Ecto neural progenitor cell (in vitro differentiated cells): Measurements from ENCODE around the gene LGALS4.
"Not testable (repeated sequence)": the region's sequence is repeated elsewhere in the genome, so short reads cannot be mapped to it uniquely, and the experiment has no call there.

Experiments used
- DNase-seq: peaks from one replicate; pipeline ENCODE4 v3.0.0-alpha.2; 2018; ENCODE audit warnings: low spot score

LGALS4 gene

DNA sequence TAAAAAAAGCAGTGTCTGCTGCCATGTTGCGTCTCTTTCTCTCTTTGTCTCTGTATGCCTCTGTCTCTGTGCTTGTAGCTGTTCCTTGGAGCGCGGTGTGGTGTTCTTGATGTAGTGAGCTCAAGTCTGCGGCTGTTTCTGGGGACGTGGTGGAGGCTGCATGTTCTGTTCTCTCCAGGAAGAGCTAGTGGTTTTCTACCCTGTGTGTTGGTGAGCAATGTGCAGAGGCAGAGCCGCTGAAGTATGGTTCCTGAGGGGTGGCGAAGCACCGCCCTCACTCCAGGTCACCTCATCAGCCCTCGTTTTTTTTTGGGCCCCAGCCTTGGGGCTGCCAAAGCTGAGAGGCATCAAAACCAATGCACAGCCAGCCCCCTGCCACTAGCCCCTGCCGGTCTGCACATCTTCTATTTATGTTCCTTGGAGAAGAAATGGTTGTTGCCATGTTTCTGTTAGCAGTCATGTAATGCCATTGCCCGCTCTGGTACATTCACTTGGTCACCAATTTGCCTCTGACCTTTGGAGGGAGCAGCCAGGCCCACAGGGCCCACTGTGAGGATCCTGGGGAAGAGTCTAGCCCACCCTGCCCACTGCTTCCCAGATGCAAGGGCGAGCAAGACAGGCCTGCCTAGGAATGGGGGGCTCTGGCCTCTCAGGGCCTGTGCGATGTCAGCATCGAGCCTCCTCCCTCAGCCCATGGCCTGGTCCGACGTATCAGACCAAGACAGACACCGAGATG lies 29.9 kb upstream of the LGALS4 start:
- DNase-seq: no peak

DNA sequence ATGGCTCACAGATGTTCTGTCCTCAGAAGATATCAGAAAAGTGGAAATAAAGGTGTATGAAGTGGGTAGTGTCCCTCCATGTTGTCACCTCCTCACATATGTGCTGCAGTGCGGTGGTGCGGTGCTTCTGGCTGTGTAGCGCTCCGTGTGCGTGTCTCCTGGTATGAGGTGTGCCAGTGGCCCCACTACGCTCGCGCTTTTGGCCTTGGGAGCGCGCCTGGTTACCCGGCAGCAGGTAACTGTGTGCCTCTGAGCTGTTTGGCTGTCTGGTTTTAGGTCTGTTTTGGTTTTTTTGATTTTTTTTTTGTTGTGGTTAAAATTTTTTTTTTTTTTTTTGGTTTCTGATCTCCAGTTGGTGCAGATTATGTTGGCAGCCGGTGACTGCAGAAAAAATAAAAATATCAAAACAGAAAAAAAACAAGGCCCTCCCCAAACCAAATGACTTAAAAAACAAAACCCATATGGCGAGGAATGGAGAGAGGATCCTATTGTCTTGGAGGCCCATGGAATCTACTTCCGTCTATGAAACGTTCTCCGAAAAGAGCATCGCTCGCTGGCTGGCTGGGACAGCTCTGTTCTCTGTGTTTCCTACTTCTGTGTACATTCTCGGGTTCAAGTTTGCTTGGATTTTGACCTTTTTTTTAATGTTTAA lies 29.2 kb upstream of the LGALS4 start:
- no peak for DNase-seq

DNA sequence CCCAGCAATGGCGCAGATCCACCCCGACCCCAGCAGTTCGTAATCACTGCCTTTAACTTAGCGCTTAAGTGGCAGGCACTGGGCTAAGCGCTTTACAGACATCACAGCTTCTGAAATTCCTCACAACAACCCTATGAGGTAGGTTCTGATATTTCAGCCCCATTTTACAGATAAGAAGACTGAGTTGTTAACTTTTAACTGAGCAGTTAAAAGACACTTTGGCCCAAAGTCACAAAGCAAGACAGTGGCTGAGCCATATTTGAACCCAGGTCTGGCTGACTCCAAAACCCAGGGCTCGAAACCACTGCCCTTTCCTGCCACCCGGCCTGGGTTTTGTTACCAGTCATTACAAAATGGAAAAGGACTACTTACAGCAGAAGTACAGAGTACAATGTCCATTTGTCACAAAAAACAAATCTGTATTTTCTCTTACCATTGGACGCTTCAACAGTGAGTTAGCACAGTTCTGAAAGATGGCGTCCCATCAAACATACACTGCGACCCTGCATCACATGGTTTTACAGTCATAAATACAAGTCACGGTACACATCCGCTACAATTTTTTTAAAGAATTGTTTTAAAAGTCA lies 28.5 kb upstream of the LGALS4 start:
- no peak for DNase-seq

DNA sequence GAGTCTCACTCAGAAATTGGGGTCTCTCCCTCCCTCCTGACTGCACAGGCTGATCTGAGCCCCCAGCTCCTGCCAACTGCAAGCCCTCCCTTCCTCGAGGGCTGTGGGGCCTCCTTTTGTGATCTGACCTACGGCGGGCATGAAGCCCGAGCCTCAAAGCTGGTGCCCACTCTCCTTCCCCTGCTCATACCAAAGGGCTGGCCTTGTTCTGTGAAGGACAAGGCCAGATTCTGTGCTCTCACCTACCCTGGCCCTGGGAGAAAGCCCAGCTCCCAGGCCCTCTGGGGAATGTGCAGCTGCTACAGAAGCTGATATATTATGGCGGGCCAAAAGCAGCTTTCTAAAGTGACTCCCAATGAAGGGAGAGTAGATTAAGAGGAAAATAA lies 27.8 kb upstream of the LGALS4 start:
- DNase-seq: no peak

DNA sequence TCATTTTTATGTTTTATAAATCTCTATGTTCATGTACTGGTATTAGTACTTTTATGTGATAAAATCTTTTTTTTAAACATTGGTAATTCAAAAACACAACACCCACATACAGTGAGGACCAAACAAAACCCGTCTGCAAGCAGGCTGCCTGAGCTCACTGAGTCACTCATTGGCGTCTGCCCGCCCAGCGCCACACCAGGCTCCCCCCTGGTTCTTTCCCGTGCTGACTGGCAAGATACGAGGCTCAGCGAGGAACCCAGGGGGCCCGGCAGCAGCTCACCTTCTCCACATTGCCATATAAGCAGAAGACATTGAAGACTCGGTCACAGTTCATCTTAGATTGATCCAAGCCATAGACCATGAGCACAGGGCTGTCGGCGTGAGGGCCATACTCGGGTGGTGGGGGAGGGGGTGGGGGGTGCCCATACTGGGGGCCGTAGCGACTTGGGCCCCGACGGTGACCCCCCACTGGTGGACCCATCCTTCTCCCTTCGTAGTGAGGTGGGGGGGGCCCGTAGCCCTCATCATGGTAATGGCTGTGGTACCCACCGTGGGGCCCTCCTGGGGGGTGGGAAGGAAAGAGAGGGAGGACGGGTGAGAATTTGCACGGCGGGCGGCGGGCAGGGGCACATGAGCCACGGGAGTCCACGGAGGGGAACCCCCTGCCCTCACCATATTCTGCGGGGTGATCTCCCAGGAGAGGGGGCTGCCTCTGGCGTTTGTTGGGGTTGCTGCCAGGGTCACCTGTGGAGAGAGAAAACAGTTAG lies 27.3 kb upstream of the LGALS4 start:
- no peak for DNase-seq

DNA sequence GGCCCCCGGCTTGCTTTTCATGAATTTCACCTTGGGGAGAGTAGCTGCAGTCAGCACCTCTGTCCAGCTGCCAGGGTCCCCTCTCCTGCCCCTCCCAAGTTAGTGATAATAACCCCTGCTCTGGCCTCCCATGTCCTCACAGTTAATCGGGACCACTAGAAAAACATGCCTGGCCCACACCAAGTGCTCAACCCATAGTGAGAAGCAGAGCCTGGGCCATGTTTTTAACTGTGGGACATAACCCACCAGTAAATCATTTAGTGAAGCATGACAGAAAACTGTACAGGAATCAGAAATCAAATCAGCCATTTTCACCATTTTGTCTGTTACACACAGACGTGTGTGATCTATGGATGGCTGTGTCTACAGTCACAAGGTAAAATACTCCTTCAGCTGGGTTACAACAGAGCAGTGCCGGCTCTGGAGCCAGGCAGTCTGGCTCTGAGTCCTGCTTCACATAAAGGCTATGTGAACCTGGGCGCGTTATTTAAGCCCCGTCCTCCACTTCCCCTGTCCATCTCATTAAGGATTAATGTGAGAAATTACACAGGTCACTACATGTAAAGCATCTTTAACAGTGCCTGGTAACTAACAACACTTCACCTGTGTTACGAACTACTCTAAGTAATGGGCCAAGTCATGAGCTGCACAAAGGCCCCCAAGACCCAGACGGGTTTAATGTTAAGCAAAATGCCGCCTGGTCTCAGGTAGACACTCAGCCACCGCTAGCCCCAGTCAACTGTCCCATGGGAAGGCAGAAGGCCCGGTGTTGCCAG lies 26.4 kb upstream of the LGALS4 start:
- no peak for DNase-seq

DNA sequence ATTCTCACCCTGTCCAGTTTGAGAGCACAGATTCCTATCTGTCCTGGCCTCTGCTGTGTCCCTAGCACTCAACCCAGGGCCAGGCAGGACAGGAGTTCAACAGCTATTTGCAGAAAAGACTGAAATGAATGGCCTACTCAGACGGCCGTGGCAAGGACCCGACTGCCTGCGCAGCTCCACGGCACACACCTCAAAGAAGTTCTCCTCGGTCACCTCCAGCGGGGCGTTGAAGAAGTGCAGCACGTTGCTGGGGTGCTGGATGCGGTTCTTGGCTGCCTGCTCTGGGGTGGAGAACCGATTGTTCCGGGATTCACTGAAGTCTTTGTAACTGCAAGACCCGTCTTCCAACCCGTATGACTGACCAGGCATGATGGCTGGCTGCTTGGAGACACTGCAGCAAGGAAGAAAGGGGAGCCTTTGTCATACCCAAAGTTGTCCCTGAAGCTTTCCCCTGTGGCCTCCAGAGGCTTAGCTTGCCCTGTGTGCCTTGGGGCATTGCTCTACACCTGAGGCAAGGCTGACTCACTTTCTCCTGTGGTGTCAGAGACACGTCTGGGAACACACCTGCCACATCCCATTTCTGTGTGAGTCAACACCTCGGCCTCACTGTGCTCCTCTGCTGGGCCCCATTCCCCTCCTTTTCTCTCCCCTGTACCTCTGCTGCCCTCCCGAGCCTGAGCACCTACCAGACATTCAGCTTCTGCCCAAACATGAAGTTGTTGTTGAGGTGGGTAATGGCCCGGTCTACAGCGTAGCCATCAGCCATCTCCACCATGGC lies 25.7 kb upstream of the LGALS4 start:
- DNase-seq: no peak

DNA sequence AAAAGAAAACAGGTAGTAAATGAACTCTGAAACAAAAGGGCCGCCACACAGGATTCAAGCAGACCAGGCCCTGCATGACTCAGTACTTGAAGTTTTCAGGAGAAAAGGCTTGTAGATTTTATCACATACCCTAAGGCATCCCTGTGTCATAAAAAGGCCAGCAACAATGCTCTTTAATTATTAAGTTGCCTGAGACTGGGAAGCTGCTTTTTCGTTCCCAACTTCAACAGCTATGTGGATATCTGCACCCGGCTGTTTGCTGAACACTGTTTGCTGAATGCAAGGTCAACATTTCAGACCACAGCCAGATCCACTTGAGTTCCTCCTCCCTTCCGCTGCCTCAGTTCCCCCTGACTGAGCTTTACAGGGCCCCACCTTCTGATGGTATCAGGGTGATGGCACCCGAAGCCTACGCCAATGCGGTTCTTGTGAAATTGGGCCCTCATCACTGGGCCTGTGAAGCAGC lies 24.9 kb upstream of the LGALS4 start:
- no peak for DNase-seq

DNA sequence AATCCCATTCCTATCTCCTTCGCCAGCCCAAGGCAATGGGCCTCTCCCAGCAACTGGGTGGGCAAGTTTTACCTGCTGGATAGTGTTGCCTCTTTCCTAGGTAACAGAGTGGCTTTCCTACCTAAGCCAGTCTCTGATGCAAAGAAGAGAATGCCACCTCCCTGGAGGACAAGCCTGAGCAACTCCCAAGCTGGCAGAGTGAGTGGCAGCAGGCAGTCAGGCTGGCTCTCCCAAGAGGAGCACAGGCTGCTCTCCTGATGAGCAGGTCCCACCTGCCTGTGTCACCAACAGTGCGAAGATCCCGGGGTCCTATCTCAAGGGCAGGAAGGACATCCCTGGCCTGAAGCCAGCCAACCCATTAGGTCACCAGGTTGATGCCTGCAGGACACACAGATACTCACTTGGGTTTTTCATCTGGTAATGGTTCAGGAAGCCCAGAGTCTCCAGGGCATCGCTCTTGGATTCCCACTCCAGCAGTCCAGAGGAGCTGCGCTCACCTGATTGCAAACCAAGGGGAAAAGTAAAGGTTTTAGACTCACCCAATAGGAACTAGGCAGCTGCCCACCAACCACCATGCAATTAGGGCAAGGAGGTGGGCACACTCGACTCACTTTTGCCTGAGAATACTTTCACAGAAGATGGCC lies 24.4 kb upstream of the LGALS4 start:
- no peak for DNase-seq

DNA sequence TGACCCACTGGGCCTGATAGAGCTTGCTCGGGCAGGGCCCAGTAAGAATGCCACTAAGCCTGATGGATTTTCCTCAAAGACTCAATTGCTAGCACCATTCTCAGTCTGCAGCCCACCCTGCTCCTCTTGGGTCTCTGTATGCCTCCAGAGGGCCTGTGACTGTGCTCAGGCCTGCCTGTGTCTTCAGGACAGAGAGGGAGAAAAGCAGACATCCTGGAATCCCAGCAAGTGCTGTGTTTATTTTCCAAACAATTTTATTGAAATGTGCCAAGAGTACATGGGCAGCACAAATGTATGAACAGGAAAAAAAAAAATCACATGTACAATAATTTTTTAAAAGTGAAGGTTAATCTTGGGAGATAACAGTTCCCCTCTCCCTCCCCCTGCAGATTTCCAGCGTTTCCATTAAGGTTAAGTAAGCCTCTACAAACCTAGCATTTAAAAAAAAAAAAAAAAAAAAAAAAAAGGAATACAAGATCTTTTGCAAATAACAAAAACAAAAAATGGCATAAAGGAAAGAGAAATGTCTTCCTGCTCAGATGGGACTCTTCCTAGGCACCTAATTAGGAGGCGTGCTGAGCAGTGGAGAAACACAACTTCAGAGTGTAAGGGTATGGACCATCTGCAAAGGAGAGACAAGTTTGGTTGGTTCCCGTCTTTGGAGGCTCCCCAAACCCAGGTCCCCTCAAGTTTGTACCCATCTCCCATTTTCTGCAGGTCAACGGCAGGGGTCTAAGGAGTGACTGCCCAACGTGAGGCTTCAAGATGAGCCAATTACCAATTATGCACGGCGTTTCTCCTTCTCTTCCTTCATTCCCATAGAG lies 23.6 kb upstream of the LGALS4 start:
- DNase-seq: no peak

DNA sequence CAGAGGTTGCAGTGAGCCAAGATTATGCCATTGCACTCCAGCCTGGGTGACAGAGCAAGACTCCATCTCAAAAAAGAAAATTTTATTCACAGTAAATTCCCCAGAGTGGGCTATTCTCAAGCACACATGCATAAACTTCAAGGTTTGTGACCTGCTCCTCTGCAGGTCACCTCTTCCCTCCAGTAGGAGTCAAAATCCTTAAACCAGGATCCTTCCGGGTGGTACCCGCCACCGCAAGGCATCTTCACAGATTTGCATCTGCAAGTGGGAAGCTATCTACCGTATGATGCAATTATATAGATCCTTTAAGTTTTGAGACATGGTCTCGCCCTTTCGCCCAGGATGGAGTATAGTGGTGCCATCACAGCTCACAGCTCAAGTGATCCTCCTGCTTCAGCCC lies 21.8 kb upstream of the LGALS4 start:
- DNase-seq: no peak

DNA sequence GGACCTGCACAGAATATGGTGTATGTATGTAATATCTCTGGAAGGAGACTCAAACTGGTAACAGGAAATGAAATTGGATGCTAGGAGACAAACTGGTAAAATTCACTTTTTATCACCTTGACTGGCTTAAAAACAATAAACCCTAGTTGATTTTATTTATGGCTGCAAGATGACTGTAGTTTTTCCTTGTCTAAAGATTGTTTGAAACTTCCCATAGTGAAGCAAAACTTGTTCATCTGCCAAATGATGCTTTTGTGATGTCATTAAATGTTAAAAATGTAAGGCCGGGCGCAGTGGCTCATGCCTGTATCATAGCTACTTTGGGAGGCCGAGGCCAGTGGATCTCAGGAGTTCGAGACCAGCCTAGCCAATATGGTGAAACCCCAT lies 21.4 kb upstream of the LGALS4 start:
- DNase-seq: no peak

DNA sequence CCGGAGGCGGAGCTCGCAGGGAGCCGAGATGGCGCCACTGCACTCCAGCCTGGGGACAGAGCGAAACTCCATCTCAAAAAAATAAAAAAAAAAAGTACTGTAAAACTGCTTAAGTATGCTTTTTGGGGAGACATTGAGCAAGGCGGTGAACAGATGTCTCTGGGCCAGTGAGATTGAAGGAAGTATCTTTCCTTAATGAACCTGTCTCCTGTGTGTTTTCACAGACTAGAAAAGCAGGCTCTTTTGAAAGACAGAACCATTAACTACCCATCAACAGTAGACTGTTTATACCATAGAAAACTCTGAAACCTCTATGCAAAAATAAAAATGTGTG lies 20.3 kb upstream of the LGALS4 start:
- no peak for DNase-seq

DNA sequence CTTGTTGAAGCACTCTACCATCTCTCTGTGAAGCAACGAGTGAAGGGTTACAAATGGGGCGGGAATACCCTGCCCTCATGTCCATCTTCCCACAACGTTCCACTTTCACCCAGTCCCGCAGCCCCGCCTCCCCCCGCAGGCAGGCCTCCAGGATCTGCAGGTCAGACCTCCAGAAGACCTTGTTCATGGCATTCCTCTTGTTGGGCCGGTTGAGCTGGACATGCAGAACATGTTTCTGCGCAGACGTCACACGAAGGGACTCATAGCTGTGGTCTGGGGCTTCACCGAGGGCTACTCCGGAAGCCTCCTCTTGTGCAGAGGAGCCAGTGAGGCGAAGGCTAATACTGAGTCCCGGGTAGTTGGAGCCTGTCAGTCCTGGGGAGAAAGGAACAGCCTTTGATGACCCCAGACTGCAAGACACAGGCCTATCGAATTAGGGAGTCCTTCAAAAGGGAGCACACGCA lies 18.4 kb upstream of the LGALS4 start:
- peak; percentile 73 for DNase-seq

DNA sequence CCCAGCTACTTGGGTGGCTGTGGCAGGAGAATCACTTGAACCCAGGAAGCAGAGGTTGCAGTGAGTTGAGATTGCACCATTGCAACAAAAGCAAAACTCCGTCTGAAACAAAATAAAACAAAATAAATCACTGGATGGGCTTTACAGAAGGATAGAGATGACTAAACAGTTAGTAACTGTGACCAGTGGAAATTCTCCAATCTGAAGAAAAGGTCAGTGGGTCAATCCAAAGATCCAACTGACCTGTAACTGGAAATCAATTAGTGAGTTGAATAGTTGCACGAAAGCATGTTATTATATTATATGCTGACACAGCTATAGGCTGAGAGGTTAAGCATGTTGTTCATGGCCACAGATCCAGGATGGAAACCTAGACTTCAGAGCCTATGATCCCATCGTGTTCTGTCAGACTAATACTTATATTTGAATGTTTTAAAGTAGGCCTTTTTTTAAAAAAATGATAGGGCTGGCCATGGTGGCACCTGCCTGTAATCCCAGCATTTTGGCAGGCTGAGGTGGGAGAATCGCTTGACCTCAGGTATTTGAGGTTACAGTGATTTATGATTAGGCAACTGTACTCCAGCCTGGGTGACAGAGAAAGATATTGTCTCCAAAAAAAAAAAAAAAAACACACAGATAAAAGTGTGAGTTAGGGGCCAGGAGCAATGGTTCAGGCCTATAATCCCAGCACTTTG lies 17.4 kb upstream of the LGALS4 start:
- no peak for DNase-seq

DNA sequence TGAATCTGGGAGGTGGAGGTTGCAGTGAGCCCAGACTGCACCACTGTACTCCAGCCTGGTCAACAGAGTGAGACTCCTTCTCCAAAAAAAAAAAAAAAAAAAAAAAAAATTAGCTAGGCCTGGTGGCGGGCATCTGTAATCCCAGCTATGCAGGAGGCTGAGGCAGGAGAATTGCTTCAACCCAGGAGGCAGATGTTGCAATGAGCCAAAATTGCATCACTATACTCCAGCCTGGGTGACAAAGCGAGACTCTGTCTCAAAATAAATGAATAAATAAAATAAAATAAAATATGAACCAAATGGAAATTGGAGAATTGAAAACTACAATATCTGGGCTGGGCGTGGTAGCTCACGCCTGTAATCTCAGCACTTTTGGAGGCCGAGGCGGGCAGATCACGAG lies 16.5 kb upstream of the LGALS4 start:
- DNase-seq: not testable (repeated sequence)

DNA sequence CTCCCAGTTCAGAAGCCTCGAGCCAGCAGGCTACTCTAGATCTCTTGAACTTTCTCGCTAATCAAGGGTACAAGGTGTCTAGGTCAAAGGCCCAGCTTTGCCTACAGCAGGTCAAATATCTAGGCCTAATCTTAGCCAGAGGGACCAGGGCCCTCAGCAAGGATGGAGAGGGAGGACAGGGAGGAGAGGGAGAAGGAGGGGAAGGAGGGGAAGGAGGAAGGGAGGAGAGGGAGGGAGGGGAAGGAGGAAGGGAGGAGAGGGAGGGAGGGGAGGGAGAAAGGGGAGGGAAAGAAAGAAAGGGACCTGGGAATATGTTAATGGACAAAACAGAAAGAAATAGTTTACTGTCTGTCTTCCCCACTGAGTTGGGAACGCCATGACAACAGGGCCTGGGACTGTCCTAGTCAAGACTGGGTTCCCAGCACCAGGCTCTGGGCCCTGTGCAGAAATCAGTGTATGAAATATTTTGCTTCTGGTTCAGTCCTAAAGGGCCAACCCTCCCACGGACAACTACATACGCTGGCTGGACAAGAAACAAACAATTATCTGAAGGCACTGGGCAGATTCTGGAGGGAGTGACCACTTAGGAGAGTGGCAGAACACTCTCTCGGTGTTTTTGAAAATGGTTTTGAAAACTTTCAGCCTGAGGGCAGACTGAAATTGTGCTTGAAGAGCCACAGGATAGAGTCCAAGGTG lies 14.3 kb upstream of the LGALS4 start:
- no peak for DNase-seq

DNA sequence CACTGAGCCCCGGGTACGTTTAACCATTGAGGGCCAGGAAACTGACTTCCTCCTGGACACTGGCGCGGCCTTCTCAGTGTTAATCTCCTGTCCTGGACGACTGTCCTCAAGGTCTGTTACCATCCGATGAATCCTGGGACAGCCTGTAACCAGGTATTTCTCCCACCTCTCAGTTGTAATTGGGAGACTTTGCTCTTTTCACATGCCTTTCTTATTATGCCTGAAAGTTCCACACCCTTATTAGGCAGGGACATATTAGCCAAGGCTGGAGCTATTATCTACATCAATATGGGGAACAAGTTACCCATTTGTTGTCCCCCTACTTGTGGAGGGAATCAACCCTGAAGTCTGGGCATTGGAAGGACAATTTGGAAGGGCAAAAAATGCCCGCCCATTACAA lies 13.2 kb upstream of the LGALS4 start:
- DNase-seq: not testable (repeated sequence)
